ENCODE measurements around the gene G3BP2. TPM values are rescaled to one million over a fixed set of nuclear protein-coding genes. Genes with fewer than 3 reads are reported as not detected.
A peak's percentile ranks its signal among the peaks of the same experiment; 100 is the strongest.

Gene G3BP2
- total and polyA plus RNA-seq, 2 of the 8 experiments (the other 6 are each of a cell fraction or from before 2014, with no cell fraction given): 83.7 to 378 TPM

DNA sequence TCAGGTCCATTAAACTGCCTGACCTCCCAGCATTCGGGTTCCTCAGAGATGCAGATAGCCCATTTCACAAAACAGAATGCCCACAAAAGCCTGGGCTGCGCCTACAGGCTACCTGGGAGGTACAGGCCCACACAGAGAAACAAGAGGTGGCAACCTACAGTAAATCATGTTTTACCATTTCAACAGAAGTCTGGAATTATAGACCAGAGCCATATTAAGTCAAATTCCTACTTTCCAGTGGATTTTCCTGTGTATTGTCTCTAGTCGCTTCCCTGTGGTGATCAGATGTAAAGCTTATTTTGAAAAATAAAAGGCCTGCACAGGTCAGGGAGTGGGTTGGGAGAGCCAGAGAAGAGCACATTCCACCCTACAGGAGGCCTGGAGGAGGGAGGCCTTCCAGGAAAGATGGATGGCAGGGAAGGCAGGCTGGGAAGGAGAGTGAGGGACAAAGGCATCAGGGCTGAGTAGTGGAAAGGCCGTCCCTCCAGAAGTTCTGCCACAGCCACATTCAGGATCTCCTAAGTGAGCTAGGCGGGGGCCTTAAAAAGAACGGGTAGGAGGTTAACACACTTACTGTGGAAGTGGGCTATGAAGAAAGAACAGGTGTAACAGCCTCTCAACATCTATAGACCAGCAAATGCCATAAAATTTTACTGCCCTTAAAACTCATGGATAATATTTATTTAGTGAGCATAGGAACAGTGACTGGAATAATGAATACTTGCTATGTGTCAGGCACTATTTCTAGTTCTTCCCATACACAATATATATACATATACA, 32.2 kb upstream of the G3BP2 start (continued):
- TF ChIP-seq, protein P1, sequence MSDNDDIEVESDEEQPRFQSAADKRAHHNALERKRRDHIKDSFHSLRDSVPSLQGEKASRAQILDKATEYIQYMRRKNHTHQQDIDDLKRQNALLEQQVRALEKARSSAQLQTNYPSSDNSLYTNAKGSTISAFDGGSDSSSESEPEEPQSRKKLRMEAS (IDR thresholded peaks at IDR 0.05): 0 out of 2 replicates have a peak, but pooled peaks have one; percentile 4
- TF ChIP-seq YY1 (IDR thresholded peaks at IDR 0.05; ENCODE audit: low read depth, low read length): peak; percentile 80
- no peak for TF ChIP-seq BRCA1 (IDR thresholded peaks at IDR 0.05; ENCODE audit: low read depth, low read length)
- TF ChIP-seq CHD7 (IDR thresholded peaks at IDR 0.05; ENCODE audit: insufficient replicate concordance, low read length): peak; percentile 73
- TF ChIP-seq SP2 (IDR thresholded peaks at IDR 0.05; ENCODE audit: low read length): no peak
- TF ChIP-seq CHD2 (IDR thresholded peaks at IDR 0.05; ENCODE audit: low read length): 0 out of 2 replicates have a peak, but pooled peaks have one; percentile 26
- TF ChIP-seq, protein P2, sequence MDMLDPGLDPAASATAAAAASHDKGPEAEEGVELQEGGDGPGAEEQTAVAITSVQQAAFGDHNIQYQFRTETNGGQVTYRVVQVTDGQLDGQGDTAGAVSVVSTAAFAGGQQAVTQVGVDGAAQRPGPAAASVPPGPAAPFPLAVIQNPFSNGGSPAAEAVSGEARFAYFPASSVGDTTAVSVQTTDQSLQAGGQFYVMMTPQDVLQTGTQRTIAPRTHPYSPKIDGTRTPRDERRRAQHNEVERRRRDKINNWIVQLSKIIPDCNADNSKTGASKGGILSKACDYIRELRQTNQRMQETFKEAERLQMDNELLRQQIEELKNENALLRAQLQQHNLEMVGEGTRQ (IDR thresholded peaks at IDR 0.05; ENCODE audit: low read length): no peak
- TF ChIP-seq ASH2L (IDR thresholded peaks at IDR 0.05; ENCODE audit: low read length): peak; percentile 67
- TF ChIP-seq HDAC2 (IDR thresholded peaks at IDR 0.05; ENCODE audit: borderline replicate concordance in 1 of 2, low read depth in 2 of 2, low read length in 2 of 2): peak; percentile 96 to 100
